Activated CD4-positive, alpha-beta T cell treated with anti-CD3 and anti-CD28 coated beads for 24 hours (primary cell): Measurements from ENCODE around the gene ANKS4B.
"Not testable (repeated sequence)": the region's sequence is repeated elsewhere in the genome, so short reads cannot be mapped to it uniquely, and the experiment has no call there.

Experiments
- DNase-seq, 2 donors: peaks; one replicate each; pipeline ENCODE4 v3.0.0-alpha.2; 2020; ENCODE audit warnings: low read depth in 2 of 2

The ANKS4B gene

GRCh38 chr16:21218153-21218552, 15.3 kb upstream of the ANKS4B start:
- DNase-seq = no peak

- DNase-seq = no peak
Measured at GRCh38 chr16:21219551-21219950, 13.9 kb upstream of the ANKS4B start.

- DNase-seq = no peak
Measured at GRCh38 chr16:21222495-21223337, 10.8 kb upstream of the ANKS4B start.

GRCh38 chr16:21223787-21224186, 9.7 kb upstream of the ANKS4B start:
- no peak for DNase-seq

- DNase-seq = no peak
Measured at GRCh38 chr16:21224800-21225199, 8.7 kb upstream of the ANKS4B start.

- no peak for DNase-seq
Measured at GRCh38 chr16:21226749-21227148, 6.8 kb upstream of the ANKS4B start.

GRCh38 chr16:21227866-21228265, 5.6 kb upstream of the ANKS4B start:
- DNase-seq = no peak

GRCh38 chr16:21228361-21228872, 5.1 kb upstream of the ANKS4B start:
- no peak for DNase-seq

- DNase-seq = no peak
Measured at GRCh38 chr16:21233045-21233520, 416 bp upstream of the ANKS4B start.

GRCh38 chr16:21235199-21235585, 1.7 kb downstream of the ANKS4B start:
- no peak for DNase-seq

GRCh38 chr16:21236831-21237230, 3.3 kb downstream of the ANKS4B start:
- DNase-seq = no peak

- no peak for DNase-seq
Measured at GRCh38 chr16:21239646-21240045, 6.1 kb downstream of the ANKS4B start.

GRCh38 chr16:21242756-21243155, 9.3 kb downstream of the ANKS4B start:
- DNase-seq = no peak

- no peak for DNase-seq
Measured at GRCh38 chr16:21244518-21245215, 11.2 kb downstream of the ANKS4B start.

- not testable (repeated sequence) for DNase-seq
Measured at GRCh38 chr16:21248179-21248578, 14.7 kb downstream of the ANKS4B start.

GRCh38 chr16:21250072-21250923, 16.8 kb downstream of the ANKS4B start:
- DNase-seq = no peak

- DNase-seq = no peak
Measured at GRCh38 chr16:21253470-21253869, 20.0 kb downstream of the ANKS4B start.

GRCh38 chr16:21256636-21257035, 23.1 kb downstream of the ANKS4B start:
- DNase-seq = no peak

- no peak for DNase-seq
Measured at GRCh38 chr16:21257284-21257683, 23.8 kb downstream of the ANKS4B start.

- DNase-seq = no peak
Measured at GRCh38 chr16:21260870-21261791, 27.6 kb downstream of the ANKS4B start.
